Heart left ventricle (tissue), 13 donors: Measurements from ENCODE around the gene SLC38A11.
"Not testable (repeated sequence)": the region's sequence is repeated elsewhere in the genome, so short reads cannot be mapped to it uniquely, and the experiment has no call there.

Experiments used
- CTCF ChIP-seq, 12 donors: fragments of 200-600 bp; sonication (generic) in 4 of 12; IDR thresholded peaks; one replicate each; pipeline versions ENCODE4 v1.5.0 to v1.8.0; 2018 to 2022; ENCODE audit warnings: antibody characterized with exemption in 12 of 12, mild to moderate bottlenecking in 5 of 12
- POLR2A ChIP-seq, 2 donors: fragments of 450-650 bp; IDR thresholded peaks; one replicate each; pipeline ENCODE4 v1.6.1; 2017; ENCODE audit warnings: antibody characterized with exemption in 2 of 2, mild to moderate bottlenecking in 2 of 2, moderate library complexity in 2 of 2
- donor health status: ischemic (EF 13 %, LVEDD 7.1; RV severe dilation, severe dysfunction).
- donor health status: DM: no; HTN: yes; CAD: no.
- donor health status: DM: no; HTN: no; CAD: no.
- donor health status: ischemic (EF 25% LVEDD 6.9; RV normal size, moderate dysfunction).
- donor health status: ischemic (EF 25% LVEDD 5.7; RV mildly dilated, moderate dysfunction).
- donor health status: ischemic (EF 35%, LVEDD 5.7; RV mildly dilated, moderate dysfunction).
- donor health status: nonischemic (EF 11% LVEDD 7.7; RV severe dilation, severe dysfunction).
- donor health status: DM: yes; HTN: yes; CAD: no.
- donor health status: PGD.
- donor health status: ischemic (EF 29% LVEDD 5.4; RV normal size, mild dysfunction).
- donor health status: nonischemic (EF 23%, LVEDD 6.1; RV moderate dilation, normal function).

GRCh38 chr2:164991361-164992092 is 36.2 kb upstream of the SLC38A11 start:
- TF ChIP-seq CTCF, POLR2A (IDR thresholded peaks at IDR 0.05): not testable (repeated sequence)
